T47D (cell line): ENCODE measurements around the gene IL1RAPL2.

Experiments used
- DNase-seq, 2 experiments: peaks; one replicate each; pipeline versions ENCODE4 v3.0.0 to v3.0.0-alpha.2; 2011 to 2012; ENCODE audit warnings: low read depth in 1 of 2, low spot score in 1 of 2
- JUND ChIP-seq: IDR thresholded peaks from 2 replicates; pipeline ENCODE4 v1.6.1; 2012; ENCODE audit warnings: low read depth
- in situ Hi-C: cut with HindIII; loops from 2 replicates; pipeline ENCODE4 v1.10.0; 2016; ENCODE audit warnings: low sequenced_read_pairs, low pct_unique_long_range_greater_than_20kb

The IL1RAPL2 gene

GRCh38 chrX:105307762-105308161 is 741.8 kb downstream of the IL1RAPL2 start:
- in situ Hi-C loops, result no loop called here
- no peak for DNase-seq
- TF ChIP-seq JUND, result no peak

- DNase-seq, result no peak
- in situ Hi-C loops, result no loop called here
- no peak for TF ChIP-seq JUND
These were observed 747.6 kb downstream of the IL1RAPL2 start for GRCh38 chrX:105313596-105313995.

- in situ Hi-C loops, result no loop called here
- no peak for TF ChIP-seq JUND
- no peak for DNase-seq
These were observed 748.5 kb downstream of the IL1RAPL2 start for GRCh38 chrX:105314458-105314857.

- no peak for TF ChIP-seq JUND
- in situ Hi-C loops, result no loop called here
- DNase-seq, result no peak
These were observed 749.2 kb downstream of the IL1RAPL2 start for GRCh38 chrX:105315248-105315647.

GRCh38 chrX:105317117-105317516 is 751.1 kb downstream of the IL1RAPL2 start:
- in situ Hi-C loops, result no loop called here
- DNase-seq, result no peak
- TF ChIP-seq JUND, result no peak

- no peak for TF ChIP-seq JUND
- in situ Hi-C loops, result no loop called here
- DNase-seq, result no peak
These were observed 757.9 kb downstream of the IL1RAPL2 start for GRCh38 chrX:105323928-105324327.

- in situ Hi-C loops, result no loop called here
- no peak for DNase-seq
- TF ChIP-seq JUND, result no peak
These were observed 762.8 kb downstream of the IL1RAPL2 start for GRCh38 chrX:105328773-105329172.

GRCh38 chrX:105331244-105331643 is 765.2 kb downstream of the IL1RAPL2 start:
- in situ Hi-C loops, result no loop called here
- DNase-seq, result no peak
- TF ChIP-seq JUND, result no peak

- in situ Hi-C loops, result no loop called here
- no peak for DNase-seq
- TF ChIP-seq JUND, result no peak
These were observed 781.4 kb downstream of the IL1RAPL2 start for GRCh38 chrX:105347373-105347772.

GRCh38 chrX:105349476-105349875 is 783.5 kb downstream of the IL1RAPL2 start:
- TF ChIP-seq JUND, result no peak
- in situ Hi-C loops, result no loop called here
- DNase-seq, result no peak

GRCh38 chrX:105375816-105376215 is 809.8 kb downstream of the IL1RAPL2 start:
- TF ChIP-seq JUND, result no peak
- in situ Hi-C loops, result no loop called here
- DNase-seq, result no peak

GRCh38 chrX:105424729-105425128 is 858.7 kb downstream of the IL1RAPL2 start:
- in situ Hi-C loops, result no loop called here
- TF ChIP-seq JUND, result no peak
- DNase-seq, result no peak

GRCh38 chrX:105451401-105451800 is 885.4 kb downstream of the IL1RAPL2 start:
- no peak for DNase-seq
- no peak for TF ChIP-seq JUND
- in situ Hi-C loops, result no loop called here

GRCh38 chrX:105458846-105459245 is 892.8 kb downstream of the IL1RAPL2 start:
- in situ Hi-C loops, result no loop called here
- TF ChIP-seq JUND, result no peak
- DNase-seq, result no peak
